HEK293 (cell line): Measurements from ENCODE around the gene DRAP1.

ENCODE experiments used
- CTCF ChIA-PET: fragments of 350-600 bp; formaldehyde crosslinking; extraction: SDS; loops from one replicate; lab custom pipeline; 2021; ENCODE audit warnings: antibody characterized with exemption; lab: Yijun Ruan, JAX
- POLR2A ChIA-PET: fragments of 300-600 bp; formaldehyde crosslinking; extraction: SDS; loops from one replicate; lab custom pipeline; 2020; ENCODE audit warnings: antibody characterized with exemption, inconsistent platforms; lab: Yijun Ruan, JAX
- H3K27ac ChIP-seq: fragments of 200-500 bp; sonication (Bioruptor generic); 2 replicates; pipeline ENCODE4 v1.5.1; 2014; ENCODE audit warnings: low read depth, low read length, control low read depth, inconsistent platforms; ENCODE audit errors: extremely low read depth
- H3K36me3 ChIP-seq, 2 experiments: fragments of 200-500 bp in 1 of 2; sonication (Bioruptor generic) in 1 of 2; 1 replicate in 1 of 2; 2 replicates in 1 of 2; pipeline ENCODE4 v1.5.1; 2014 to 2017; ENCODE audit warnings: inconsistent platforms in 2 of 2, low read length in 2 of 2; ENCODE audit not compliant: control insufficient read depth in 2 of 2, insufficient read depth in 1 of 2
- H3K4me1 ChIP-seq: fragments of 200-500 bp; sonication (Bioruptor generic); 2 replicates; pipeline ENCODE4 v1.5.1; 2014; ENCODE audit warnings: mild to moderate bottlenecking, low read length, inconsistent platforms; ENCODE audit not compliant: control insufficient read depth, insufficient read depth
- H3K4me3 ChIP-seq: 2 replicates; pipeline ENCODE4 v1.5.1; 2011; ENCODE audit warnings: low read depth, mild to moderate bottlenecking, control low read depth, low read length, moderate library complexity
- H3K9me3 ChIP-seq: fragments of 200-500 bp; sonication (Bioruptor generic); 2 replicates; pipeline ENCODE4 v1.5.1; 2014; ENCODE audit warnings: low read depth, low read length, inconsistent platforms; ENCODE audit not compliant: control insufficient read depth, insufficient read depth
- EGR2 ChIP-seq: fragments of 450-650 bp; formaldehyde crosslinking; IDR thresholded peaks from 2 replicates; pipeline ENCODE4 v1.5.1; 2016; ENCODE audit warnings: low read depth, missing biosample characterization, missing genetic modification characterization
- HIC1 ChIP-seq: fragments of 450-650 bp; formaldehyde crosslinking; IDR thresholded peaks from 2 replicates; pipeline ENCODE4 v1.5.1; 2016; ENCODE audit warnings: missing biosample characterization, missing genetic modification characterization
- KLF10 ChIP-seq: fragments of 450-650 bp; IDR thresholded peaks from 2 replicates; pipeline ENCODE4 v1.5.1; 2018; ENCODE audit warnings: missing biosample characterization, mild to moderate bottlenecking, missing genetic modification characterization
- PRDM1 ChIP-seq: fragments of 450-650 bp; formaldehyde crosslinking; IDR thresholded peaks from 2 replicates; pipeline ENCODE4; 2016; ENCODE audit warnings: missing biosample characterization, missing genetic modification characterization
- SALL2 ChIP-seq: fragments of 450-650 bp; formaldehyde crosslinking; IDR thresholded peaks from 2 replicates; pipeline ENCODE4 v1.5.0; 2017; ENCODE audit warnings: missing biosample characterization, mild to moderate bottlenecking, missing genetic modification characterization, borderline replicate concordance
- SCRT1 ChIP-seq: fragments of 450-650 bp; formaldehyde crosslinking; IDR thresholded peaks from 2 replicates; pipeline ENCODE4 v1.5.1; 2016; ENCODE audit warnings: missing biosample characterization, missing genetic modification characterization, borderline replicate concordance
- ZNF114 ChIP-seq: fragments of 450-650 bp; formaldehyde crosslinking; IDR thresholded peaks from 2 replicates; pipeline ENCODE4 v1.5.0; 2017; ENCODE audit warnings: missing biosample characterization, missing genetic modification characterization
- ZNF121 ChIP-seq: fragments of 450-650 bp; formaldehyde crosslinking; IDR thresholded peaks from 2 replicates; pipeline ENCODE4 v1.5.1; 2016; ENCODE audit warnings: missing biosample characterization, missing genetic modification characterization
- ZNF24 ChIP-seq: fragments of 450-650 bp; formaldehyde crosslinking; IDR thresholded peaks from 2 replicates; pipeline ENCODE4 v1.5.1; 2016; ENCODE audit warnings: missing biosample characterization, missing genetic modification characterization
- ZNF600 ChIP-seq: fragments of 450-650 bp; formaldehyde crosslinking; IDR thresholded peaks from 2 replicates; pipeline ENCODE4 v1.5.1; 2016; ENCODE audit warnings: missing biosample characterization, missing genetic modification characterization
- ZNF621 ChIP-seq: fragments of 450-650 bp; formaldehyde crosslinking; IDR thresholded peaks from 2 replicates; pipeline ENCODE4 v1.5.1; 2017; ENCODE audit warnings: missing biosample characterization, missing genetic modification characterization
- ZNF623 ChIP-seq: fragments of 450-650 bp; formaldehyde crosslinking; IDR thresholded peaks from 2 replicates; pipeline ENCODE4 v1.5.1; 2016; ENCODE audit warnings: missing biosample characterization, missing genetic modification characterization
- ZNF624 ChIP-seq: fragments of 450-650 bp; formaldehyde crosslinking; IDR thresholded peaks from 2 replicates; pipeline ENCODE4 v1.5.1; 2017; ENCODE audit warnings: missing biosample characterization, missing genetic modification characterization
- ZNF660 ChIP-seq: fragments of 450-650 bp; IDR thresholded peaks from 2 replicates; pipeline ENCODE4 v1.5.1; 2018; ENCODE audit warnings: missing biosample characterization, mild to moderate bottlenecking, missing genetic modification characterization
- ZNF664 ChIP-seq: fragments of 450-650 bp; formaldehyde crosslinking; IDR thresholded peaks from 2 replicates; pipeline ENCODE4 v1.5.1; 2016; ENCODE audit warnings: missing biosample characterization, missing genetic modification characterization
- ZNF677 ChIP-seq: fragments of 450-650 bp; IDR thresholded peaks from 2 replicates; pipeline ENCODE4 v1.5.0; 2018; ENCODE audit warnings: missing biosample characterization, mild to moderate bottlenecking, missing genetic modification characterization, moderate library complexity
- ZNF692 ChIP-seq: fragments of 450-650 bp; formaldehyde crosslinking; IDR thresholded peaks from 2 replicates; pipeline ENCODE4 v1.5.1; 2016; ENCODE audit warnings: missing biosample characterization, missing genetic modification characterization
- ZNF837 ChIP-seq: fragments of 450-650 bp; formaldehyde crosslinking; IDR thresholded peaks from 2 replicates; pipeline ENCODE4 v1.5.1; 2016; ENCODE audit warnings: missing biosample characterization, missing genetic modification characterization
- ZNF843 ChIP-seq: fragments of 450-650 bp; formaldehyde crosslinking; IDR thresholded peaks from 2 replicates; pipeline ENCODE4 v1.5.1; 2016; ENCODE audit warnings: missing biosample characterization, missing genetic modification characterization
- TF ChIP-seq, protein P1 (sequence below): fragments of 450-650 bp; formaldehyde crosslinking; optimal IDR thresholded peaks from 2 replicates; pipeline ENCODE3; 2016; ENCODE audit warnings: missing biosample characterization, mild to moderate bottlenecking, missing genetic modification characterization
- TF ChIP-seq, protein P2 (sequence below): fragments of 450-650 bp; formaldehyde crosslinking; IDR thresholded peaks from 2 replicates; pipeline ENCODE4 v1.5.1; 2017; ENCODE audit warnings: missing biosample characterization, missing genetic modification characterization
- TF ChIP-seq, protein P3 (sequence below): fragments of 450-650 bp; formaldehyde crosslinking; IDR thresholded peaks from 2 replicates; pipeline ENCODE4 v1.5.1; 2016; ENCODE audit warnings: missing biosample characterization, missing genetic modification characterization

Gene DRAP1

DNA sequence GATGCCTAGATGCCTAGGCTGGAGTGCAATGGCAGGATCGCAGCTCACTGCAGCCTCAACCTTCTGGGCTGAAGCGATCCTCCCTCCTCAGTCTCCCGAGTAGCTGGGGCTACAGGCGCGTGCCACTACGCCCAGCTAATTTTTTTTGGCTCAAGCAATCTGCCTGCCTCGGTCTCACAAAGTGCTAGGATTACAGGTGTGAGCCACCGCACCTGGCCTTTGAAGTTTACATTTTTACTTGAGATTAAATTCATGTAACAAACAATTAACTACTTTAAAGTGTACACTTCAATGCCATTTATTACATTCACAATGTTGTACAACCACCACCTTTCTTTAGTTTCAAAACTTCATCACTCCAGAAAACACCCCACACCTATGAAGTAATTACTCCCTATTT, 15.5 kb upstream of the DRAP1 start:
- Histone ChIP-seq H3K4me1 (no peaks in the 10 kb centered on the region), H3K36me3 (no peaks in the 10 kb centered on the region), H3K9me3 (no peaks in the 10 kb centered on the region), H3K27ac (no peak overlapping the region), H3K4me3 (no peak overlapping the region)
- TF ChIP-seq ZNF677 = no peak
- TF ChIP-seq, protein P1, sequence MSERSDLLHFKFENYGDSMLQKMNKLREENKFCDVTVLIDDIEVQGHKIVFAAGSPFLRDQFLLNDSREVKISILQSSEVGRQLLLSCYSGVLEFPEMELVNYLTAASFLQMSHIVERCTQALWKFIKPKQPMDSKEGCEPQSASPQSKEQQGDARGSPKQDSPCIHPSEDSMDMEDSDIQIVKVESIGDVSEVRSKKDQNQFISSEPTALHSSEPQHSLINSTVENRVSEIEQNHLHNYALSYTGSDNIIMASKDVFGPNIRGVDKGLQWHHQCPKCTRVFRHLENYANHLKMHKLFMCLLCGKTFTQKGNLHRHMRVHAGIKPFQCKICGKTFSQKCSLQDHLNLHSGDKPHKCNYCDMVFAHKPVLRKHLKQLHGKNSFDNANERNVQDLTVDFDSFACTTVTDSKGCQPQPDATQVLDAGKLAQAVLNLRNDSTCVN (tag by site-specific recombination) = no peak
- TF ChIP-seq ZNF664 (tag by site-specific recombination) = no peak
- no peak for TF ChIP-seq PRDM1 (tag by site-specific recombination)
- no peak for TF ChIP-seq ZNF114 (tag by site-specific recombination)
- TF ChIP-seq ZNF623 (tag by site-specific recombination) = no peak
- TF ChIP-seq HIC1 = no peak
- TF ChIP-seq ZNF843 (tag by site-specific recombination) = no peak
- ChIA-PET POLR2A (interaction anchor here (0.6 to 2.0 kb wide), 4 partner anchors 11 to 16 kb away, joined by 3 to 7 read pairs (median 5); partner anchors contain the start of gene FIBP), CTCF (interaction anchor here (0.6 to 3.8 kb wide), 4 partner anchors 14 to 315 kb away, joined by 3 to 40 read pairs (median 18); partner anchors contain the start of genes CCDC85B and FIBP)

DNA sequence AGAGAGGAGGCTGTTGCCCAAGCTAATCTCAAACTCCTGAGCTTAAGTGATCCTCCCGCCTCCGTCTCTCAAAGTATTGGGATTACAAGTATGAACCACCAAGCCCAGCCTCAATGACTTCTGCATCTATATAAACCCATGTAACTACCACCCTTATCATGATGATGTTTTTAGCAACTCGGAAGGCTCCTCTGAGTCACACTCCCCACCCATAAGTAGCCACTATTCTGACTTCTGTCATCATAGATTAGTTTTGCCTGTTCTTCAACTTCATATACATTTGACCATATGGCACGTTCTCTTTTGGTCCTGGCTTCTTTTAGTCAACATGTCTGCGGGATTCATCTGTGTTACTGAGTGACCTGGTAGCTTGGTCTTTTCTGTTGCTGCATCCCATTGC, 12.6 kb upstream of the DRAP1 start:
- ChIA-PET POLR2A (interaction anchor here (0.7 to 1.2 kb wide), 2 partner anchors 16 to 18 kb away, joined by 3 read pairs; partner anchors contain the start of genes CCDC85B and FIBP), CTCF (interaction anchor here (0.8 to 11.8 kb wide), 5 partner anchors 9 to 47 kb away, joined by 4 to 189 read pairs (median 5); partner anchors contain the start of genes CCDC85B, FIBP and MUS81)
- Histone ChIP-seq H3K36me3 (no peaks in the 10 kb centered on the region), H3K9me3 (no peaks in the 10 kb centered on the region), H3K4me3 (no peak overlapping the region), H3K4me1 (no peaks in the 10 kb centered on the region), H3K27ac (no peak overlapping the region)
- TF ChIP-seq EGR2 (tag by site-specific recombination) (no peak), ZNF24 (tag by site-specific recombination) (no peak), KLF10 (no peak), ZNF121 (tag by site-specific recombination) (no peak), ZNF692 (tag by site-specific recombination) (no peak), SCRT1 (tag by site-specific recombination) (no peak), ZNF624 (tag by site-specific recombination) (no peak), ZNF600 (tag by site-specific recombination) (no peak), ZNF837 (no peak), PRDM1 (tag by site-specific recombination) (no peak), SALL2 (no peak), ZNF621 (tag by site-specific recombination) (no peak), ZNF660 (tag by site-specific recombination) (no peak)
- TF ChIP-seq, protein P2, sequence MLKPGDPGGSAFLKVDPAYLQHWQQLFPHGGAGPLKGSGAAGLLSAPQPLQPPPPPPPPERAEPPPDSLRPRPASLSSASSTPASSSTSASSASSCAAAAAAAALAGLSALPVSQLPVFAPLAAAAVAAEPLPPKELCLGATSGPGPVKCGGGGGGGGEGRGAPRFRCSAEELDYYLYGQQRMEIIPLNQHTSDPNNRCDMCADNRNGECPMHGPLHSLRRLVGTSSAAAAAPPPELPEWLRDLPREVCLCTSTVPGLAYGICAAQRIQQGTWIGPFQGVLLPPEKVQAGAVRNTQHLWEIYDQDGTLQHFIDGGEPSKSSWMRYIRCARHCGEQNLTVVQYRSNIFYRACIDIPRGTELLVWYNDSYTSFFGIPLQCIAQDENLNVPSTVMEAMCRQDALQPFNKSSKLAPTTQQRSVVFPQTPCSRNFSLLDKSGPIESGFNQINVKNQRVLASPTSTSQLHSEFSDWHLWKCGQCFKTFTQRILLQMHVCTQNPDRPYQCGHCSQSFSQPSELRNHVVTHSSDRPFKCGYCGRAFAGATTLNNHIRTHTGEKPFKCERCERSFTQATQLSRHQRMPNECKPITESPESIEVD (tag by site-specific recombination) = no peak
- TF ChIP-seq, protein P3, sequence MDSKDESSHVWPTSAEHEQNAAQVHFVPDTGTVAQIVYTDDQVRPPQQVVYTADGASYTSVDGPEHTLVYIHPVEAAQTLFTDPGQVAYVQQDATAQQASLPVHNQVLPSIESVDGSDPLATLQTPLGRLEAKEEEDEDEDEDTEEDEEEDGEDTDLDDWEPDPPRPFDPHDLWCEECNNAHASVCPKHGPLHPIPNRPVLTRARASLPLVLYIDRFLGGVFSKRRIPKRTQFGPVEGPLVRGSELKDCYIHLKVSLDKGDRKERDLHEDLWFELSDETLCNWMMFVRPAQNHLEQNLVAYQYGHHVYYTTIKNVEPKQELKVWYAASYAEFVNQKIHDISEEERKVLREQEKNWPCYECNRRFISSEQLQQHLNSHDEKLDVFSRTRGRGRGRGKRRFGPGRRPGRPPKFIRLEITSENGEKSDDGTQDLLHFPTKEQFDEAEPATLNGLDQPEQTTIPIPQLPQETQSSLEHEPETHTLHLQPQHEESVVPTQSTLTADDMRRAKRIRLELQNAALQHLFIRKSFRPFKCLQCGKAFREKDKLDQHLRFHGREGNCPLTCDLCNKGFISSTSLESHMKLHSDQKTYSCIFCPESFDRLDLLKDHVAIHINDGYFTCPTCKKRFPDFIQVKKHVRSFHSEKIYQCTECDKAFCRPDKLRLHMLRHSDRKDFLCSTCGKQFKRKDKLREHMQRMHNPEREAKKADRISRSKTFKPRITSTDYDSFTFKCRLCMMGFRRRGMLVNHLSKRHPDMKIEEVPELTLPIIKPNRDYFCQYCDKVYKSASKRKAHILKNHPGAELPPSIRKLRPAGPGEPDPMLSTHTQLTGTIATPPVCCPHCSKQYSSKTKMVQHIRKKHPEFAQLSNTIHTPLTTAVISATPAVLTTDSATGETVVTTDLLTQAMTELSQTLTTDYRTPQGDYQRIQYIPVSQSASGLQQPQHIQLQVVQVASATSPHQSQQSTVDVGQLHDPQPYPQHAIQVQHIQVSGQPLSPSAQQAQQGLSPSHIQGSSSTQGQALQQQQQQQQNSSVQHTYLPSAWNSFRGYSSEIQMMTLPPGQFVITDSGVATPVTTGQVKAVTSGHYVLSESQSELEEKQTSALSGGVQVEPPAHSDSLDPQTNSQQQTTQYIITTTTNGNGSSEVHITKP (tag by site-specific recombination) = no peak
